Gastrocnemius medialis (tissue), 4 donors: ENCODE results near the gene CES4A.
"Not testable (repeated sequence)": the region's sequence is repeated elsewhere in the genome, so short reads cannot be mapped to it uniquely, and the experiment has no call there.

Experiments used
- POLR2A ChIP-seq, 2 donors: fragments of 450-650 bp; IDR thresholded peaks; one replicate each; pipeline ENCODE4 v1.6.1; 2017; ENCODE audit warnings: antibody characterized with exemption in 2 of 2, mild to moderate bottlenecking in 2 of 2, moderate library complexity in 2 of 2
- TF ChIP-seq, protein P1 (sequence below), 5 experiments: fragments of 450-650 bp in 3 of 5; fragments of 200-600 bp in 2 of 5; sonication (generic) in 2 of 5; IDR thresholded peaks in 4 of 5; conservative IDR thresholded peaks in 1 of 5; 1 replicate in 4 of 5; 2 replicates in 1 of 5; pipeline ENCODE4 v1.5.1; 2016 to 2019; ENCODE audit warnings: antibody characterized with exemption in 5 of 5, mild to moderate bottlenecking in 3 of 5, moderate library complexity in 3 of 5

DNA sequence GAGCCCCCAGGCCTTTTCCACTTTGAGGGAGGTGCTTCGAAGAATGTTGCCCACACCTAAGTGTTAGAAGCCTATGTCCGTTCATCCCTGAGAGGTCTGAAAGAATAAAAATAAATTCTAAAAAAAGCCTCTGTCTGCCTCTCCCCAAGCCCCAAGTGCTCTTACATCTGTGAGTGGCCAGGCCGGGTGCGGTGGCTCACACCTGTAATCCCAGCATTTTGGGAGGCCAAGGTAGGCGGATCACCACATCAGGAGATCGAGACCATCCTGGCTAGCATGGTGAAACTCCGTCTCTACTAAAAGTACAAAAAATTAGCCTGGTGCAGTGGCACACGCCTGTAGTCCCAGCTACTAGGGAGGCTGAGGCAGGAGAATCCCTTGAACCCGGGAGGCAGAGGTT, 43.4 kb upstream of the CES4A start:
- TF ChIP-seq, protein P1, sequence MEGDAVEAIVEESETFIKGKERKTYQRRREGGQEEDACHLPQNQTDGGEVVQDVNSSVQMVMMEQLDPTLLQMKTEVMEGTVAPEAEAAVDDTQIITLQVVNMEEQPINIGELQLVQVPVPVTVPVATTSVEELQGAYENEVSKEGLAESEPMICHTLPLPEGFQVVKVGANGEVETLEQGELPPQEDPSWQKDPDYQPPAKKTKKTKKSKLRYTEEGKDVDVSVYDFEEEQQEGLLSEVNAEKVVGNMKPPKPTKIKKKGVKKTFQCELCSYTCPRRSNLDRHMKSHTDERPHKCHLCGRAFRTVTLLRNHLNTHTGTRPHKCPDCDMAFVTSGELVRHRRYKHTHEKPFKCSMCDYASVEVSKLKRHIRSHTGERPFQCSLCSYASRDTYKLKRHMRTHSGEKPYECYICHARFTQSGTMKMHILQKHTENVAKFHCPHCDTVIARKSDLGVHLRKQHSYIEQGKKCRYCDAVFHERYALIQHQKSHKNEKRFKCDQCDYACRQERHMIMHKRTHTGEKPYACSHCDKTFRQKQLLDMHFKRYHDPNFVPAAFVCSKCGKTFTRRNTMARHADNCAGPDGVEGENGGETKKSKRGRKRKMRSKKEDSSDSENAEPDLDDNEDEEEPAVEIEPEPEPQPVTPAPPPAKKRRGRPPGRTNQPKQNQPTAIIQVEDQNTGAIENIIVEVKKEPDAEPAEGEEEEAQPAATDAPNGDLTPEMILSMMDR (IDR thresholded peaks at IDR 0.05 in 4 of 5, conservative IDR thresholded peaks at IDR 0.05 in 1 of 5): not testable (repeated sequence)
- TF ChIP-seq POLR2A (IDR thresholded peaks at IDR 0.05): not testable (repeated sequence)
